GM12872 (cell line): ENCODE results near the gene CERK.

Experiments
- TF ChIP-seq, protein P1 (sequence below): IDR thresholded peaks from 3 replicates; pipeline ENCODE4 v1.5.1; 2011; ENCODE audit warnings: low read depth, mild to moderate bottlenecking, low read length, moderate library complexity; ENCODE audit not compliant: insufficient read depth

Gene CERK

DNA sequence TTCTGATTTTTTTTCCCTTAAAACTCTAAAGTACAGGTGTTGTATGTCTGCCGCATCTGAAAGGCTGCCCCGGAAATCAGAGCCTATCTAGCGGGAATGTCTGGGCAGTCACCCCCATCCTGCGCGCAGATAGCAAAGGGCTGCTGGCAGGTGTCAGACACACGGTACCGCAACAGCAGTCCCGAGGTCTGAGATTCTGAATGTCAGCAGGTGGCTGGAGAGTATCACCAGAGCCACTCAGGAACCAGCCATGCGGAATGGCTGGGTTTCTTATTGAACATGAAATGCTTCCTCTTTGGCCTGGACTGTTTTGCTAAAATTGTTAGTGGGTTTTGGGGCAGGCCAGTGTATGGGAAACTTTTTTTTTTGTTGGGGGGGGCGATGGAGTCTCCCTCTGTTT is 53.3 kb downstream of the CERK start:
- TF ChIP-seq, protein P1, sequence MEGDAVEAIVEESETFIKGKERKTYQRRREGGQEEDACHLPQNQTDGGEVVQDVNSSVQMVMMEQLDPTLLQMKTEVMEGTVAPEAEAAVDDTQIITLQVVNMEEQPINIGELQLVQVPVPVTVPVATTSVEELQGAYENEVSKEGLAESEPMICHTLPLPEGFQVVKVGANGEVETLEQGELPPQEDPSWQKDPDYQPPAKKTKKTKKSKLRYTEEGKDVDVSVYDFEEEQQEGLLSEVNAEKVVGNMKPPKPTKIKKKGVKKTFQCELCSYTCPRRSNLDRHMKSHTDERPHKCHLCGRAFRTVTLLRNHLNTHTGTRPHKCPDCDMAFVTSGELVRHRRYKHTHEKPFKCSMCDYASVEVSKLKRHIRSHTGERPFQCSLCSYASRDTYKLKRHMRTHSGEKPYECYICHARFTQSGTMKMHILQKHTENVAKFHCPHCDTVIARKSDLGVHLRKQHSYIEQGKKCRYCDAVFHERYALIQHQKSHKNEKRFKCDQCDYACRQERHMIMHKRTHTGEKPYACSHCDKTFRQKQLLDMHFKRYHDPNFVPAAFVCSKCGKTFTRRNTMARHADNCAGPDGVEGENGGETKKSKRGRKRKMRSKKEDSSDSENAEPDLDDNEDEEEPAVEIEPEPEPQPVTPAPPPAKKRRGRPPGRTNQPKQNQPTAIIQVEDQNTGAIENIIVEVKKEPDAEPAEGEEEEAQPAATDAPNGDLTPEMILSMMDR: no peak

DNA sequence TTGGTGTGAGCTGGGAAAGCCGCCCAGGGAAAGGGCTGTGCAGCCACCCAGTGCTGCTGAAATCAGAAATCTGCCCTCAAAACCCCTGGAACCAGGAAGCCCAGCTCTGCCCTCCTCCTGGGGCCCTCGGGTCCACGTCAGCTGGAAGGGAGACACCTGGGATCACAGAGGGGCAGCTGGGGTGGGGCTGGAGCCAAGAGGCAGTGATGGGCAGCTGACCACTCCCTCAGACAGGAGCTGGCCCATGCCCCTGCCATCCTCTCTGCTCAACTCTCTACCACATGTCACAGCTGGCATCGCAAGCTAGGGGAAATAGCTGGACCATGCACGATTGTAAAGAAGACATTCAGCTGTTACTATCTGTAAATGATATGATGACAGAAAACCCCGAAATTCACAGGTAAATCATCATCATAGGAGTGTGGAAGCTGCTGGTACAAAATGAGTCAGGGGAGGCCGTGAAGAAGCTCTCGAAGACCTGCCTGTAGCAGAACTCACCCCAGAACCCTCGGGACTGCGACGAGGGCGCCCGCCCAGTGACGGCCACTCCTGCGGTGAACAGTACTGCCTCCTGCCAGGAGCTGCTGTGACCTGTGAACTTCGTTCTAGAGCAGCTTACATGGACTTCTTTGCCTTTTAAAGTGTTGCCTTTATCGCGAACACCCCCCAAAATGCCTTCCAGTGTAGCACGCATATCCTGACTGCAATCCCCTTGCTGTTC is 55.9 kb downstream of the CERK start:
- TF ChIP-seq, protein P1: no peak

DNA sequence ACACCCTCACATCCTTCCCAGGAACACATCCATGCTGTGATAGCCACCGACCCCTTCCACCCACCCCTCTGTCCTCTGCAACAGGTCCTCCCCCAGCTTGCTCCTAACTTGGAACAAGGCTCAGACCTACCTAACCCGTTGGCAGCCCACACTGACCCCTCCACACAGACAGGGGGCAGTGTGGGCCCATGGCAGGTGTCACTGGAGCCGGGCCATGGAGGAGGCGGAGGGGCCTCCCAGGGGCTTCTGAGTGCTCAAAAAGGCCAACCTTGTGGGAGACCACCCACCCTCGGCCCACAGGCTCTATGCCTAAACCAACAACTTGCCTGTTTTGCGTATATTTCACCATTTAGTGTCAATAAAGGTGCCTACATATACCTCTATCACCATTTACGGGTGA is 57.0 kb downstream of the CERK start:
- TF ChIP-seq, protein P1: peak; percentile 71

DNA sequence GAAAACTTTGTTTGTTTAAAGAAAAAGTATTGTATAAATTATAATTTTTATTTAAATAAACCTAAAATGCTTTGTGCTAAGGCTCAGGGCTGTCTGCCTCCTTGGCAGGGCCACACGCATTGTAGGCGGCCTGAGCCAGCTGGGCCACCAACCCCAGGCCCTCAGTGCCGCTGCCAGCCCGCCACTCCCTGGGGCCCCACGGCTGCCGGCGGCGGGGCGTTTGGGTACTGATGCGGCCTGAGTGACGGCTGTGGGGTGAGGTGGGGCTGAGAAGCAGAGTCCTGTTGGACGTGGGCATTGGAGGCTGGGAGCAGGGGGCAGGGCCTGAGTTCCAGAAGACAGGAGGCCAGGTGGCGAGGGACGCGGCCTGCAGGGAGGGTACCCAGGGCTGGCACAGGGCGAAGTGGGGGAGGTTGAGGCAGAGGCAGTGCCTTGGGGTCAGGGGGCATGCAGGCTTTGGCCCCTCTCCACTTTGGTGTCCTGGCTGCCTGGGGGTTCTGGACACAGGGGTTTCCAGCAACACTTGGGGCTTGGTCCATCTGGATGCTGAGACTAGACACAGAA is 58.3 kb downstream of the CERK start:
- TF ChIP-seq, protein P1: no peak

DNA sequence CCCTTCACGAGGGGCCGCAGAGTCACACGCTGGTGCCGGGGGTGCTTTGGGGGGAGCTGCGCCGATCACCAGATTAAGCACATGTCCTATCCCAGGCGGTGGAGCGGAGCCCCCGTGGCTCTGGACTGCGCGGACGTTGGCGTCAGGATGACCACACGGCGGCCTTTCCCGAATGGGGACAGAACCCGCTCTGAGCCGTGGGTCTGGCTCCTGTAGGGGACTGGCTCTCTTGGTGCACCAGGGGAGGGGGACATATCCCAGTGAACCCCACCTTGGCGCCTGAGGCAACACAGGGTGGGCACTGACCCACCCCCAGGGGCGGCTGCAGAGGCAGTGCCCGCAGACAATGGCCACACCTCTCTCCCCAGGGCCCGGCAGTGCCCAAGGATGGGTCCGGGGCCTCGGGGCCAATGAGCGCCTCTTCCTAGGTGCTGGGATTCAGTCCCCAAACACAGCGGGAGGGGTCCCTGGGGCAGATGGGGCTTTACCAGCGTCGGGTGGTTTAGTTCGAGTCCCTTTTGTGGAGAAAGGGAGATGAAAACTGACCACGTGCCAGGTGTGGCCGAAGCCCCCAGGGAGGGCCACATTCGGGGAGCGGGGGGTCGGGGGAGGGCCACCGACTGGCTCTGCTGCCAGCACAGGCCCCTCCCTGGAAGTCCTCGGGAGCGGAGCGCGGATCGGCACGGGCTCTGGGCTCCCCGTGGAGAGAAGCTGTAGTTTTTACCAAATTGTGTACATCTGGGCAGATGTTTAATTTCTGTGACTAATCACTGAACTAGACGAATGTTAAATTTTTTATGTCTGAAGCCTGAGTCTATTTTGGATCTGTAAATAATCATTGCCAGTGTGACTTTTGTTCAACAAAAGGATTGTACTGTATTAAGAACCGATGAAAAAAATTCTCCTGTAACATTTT is 59.0 kb downstream of the CERK start:
- TF ChIP-seq, protein P1: no peak

DNA sequence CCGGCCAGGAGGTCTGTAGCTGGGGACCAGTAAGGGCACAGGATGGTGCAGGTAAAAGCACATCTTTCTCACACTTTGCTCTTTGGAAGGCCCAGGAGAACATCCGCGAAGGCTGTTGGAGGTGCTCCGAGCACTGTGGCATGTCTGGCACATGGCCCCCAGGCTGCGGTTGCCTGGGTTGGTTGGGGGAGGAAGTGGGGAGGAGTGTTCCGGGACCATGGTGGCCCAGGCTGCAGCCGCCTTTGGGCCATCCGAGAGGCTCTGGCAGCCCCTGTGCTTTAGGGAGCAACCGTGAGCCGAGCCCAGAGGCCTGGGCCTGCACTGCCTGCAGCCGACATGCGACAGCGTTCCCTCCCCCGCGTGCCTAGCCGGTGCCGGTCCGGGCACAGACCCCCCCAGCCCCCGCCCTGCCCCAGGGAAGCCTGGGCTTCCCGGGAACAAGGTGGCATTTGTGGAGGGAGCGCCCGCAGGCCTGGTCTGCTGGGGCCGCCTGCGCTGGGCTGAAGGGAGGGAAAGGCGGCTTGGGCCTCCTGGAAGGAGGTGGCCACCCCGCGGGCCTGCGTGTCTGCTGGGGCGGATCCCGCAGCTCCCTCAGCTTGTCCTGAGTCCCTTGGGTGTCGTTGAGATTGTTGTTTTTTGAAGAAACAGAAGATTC is 59.9 kb downstream of the CERK start:
- TF ChIP-seq, protein P1: no peak

DNA sequence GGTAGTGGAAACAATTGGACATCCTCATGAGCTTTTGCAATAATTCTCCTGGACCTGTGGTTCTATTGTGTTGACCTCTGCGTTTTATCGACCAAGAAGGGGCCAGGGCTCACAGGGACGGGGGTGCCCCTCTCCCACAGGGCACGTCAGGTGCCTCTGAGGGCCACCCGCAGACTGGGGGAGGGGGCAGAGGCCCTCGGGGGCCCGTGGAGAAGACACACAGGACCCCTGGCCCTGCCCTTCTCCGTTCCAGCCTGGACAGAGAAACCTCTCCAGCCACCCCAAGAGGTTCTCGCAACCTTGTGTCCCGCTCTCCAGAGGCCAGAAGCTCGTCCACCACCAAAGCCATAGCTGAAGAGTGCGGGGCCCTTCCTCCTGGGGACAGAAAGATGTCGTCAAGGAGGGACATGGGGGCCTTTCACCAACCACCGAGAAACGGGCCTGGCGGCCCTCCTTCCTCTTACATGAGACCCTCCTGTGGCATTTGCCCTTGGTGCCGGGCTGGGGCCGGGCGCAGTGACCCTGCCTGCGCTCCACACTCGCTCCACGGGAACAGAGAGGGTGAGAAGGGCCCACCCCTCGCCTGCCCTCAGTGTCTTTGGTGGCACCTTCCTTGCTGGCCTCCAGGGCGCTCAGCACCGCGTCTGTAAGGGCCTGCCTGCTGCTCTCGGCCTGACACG is 60.6 kb downstream of the CERK start:
- TF ChIP-seq, protein P1: no peak
